HL-60/S4 (cell line): ENCODE measurements around the gene SPRN.
"Not testable (repeated sequence)": the region's sequence is repeated elsewhere in the genome, so short reads cannot be mapped to it uniquely, and the experiment has no call there.

Experiments
- in situ Hi-C: fragments of 300-500 bp; cut with MboI; formaldehyde crosslinking; loops from 2 replicates; pipeline ENCODE4 v1.14.3; 2022; ENCODE audit warnings: low sequenced_read_pairs

Gene SPRN

DNA sequence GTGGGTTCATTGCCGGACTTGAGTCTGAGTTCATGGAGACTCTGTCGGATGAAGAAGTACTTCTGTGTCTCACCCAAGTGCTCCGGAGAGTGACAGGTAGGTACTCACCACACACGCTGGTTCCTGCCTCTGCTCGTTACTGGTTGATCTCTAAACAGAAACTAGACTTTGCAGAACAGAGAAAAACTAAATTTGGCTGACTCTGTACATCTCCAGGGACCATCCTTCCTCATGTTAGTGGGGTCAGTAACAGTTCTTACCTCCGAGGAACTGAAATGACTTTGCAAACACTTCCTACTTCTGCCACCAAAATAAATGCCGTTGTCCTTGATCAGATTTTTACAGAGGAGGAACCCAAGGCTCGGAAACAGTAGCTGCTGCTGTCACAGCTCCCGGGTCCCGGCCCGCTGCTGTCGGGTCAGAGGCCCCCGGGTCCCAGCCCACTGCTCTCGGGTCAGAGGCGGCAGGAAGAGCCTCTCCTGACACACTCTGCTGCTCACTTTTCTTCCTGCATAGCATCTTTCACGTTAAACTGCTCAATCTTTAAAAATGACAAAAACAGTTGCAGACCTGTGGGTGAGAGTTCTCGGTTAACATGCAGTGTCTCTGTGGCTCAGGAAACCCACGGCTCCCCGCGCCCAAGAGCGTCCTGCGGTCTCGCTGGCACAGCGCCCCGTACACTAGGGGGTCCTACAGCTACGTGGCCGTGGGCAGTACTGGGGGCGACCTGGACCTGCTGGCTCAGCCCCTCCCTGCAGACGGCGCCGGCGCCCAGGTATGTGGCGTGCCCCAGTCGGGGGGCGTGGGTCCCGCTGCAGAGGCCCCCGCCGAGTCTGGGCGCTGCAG is 35.2 kb downstream of the SPRN start:
- in situ Hi-C loops: no loop called here

DNA sequence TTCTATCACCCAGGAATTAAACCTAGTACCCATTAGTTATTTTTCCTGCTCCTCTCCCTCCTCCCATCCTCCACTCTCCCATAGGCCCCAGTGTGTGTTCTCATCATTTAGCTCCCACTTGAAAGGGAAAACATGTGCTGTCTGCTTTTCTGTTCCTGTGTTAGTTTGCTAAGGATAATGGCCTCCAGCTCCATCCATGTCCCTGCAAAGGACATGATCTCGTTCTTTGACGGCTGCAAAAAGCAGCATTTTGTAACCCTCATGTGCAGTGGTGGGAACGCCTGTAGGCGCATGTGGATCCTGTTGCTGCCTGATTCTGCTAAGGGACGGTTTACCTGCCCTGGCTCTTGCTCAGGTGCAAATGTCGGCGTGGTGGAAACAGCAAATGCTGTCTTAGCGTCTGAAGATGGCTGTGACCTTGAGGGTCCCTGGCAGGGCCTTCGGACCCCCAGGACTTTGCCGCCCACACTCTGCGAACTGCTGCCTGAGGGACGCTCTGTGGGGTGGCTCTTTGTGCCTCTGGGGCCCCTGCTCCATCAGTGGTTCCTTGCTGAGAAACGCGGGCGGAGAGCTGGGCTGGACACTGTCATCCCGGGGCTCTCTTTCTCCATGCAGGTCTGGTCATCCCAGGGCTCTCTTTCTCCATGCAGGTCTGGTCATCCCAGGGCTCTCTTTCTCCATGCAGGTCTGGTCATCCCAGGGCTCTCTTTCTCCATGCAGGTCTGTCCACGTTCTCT is 36.0 kb downstream of the SPRN start:
- in situ Hi-C loops: no loop called here

DNA sequence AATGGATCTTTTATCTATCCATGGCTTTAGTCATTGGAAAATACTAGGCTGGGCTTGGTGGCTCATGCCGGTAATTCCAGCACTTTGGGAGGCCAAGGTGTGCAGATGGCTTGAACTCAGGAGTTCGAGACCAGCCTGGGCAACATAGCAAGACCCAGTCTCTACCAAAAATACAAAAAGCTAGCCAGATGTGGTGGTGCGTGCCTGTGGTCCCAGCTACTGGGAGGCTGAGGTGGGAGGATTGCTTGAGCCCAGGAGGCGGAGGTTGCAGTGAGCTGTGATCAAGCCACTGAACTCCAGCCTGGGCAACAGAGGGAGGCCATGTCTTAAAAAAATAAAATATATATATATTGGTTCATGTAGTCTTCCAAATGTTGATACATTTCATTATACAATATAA is 37.5 kb downstream of the SPRN start:
- in situ Hi-C loops: not testable (repeated sequence)

DNA sequence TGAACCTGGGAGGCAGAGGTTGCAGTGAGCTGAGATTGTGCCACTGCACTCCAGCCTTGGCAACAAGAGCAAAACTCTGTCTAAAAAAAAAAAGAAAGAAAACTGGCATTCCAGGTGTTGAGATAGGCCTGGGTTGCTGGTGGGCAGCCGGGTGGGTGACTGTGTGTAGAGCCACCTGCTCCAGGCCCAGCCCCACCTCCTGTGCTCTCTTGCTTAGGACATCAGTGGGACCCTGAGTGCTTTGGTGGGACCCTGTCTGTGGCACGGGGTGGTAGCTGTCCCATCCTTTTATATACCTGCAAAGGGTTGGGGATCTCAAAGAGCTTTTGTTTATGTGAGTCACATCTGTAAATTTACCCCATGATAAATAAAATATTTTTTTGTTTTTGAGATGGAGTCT is 39.2 kb downstream of the SPRN start:
- in situ Hi-C loops: no loop called here

DNA sequence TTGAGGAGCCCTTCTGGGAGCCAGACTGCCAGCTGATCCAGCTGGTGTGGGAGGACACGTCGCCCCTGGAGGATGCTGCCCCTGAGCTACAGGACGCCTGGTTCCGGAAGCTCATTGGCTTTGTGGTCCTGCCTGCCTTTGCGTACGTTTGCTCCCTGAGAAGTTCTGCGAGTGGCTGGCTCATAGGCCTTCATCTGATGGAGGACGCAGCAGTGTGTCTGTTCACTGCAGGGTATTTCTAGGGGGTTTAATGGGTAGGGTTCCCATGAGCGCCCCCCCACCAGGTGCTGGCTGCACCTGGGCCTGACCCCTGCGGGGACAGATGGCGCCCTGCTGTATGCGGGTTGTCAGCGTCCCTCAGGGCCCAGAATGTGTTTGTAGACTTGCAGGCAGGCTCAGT is 40.4 kb downstream of the SPRN start:
- in situ Hi-C loops: no loop called here

DNA sequence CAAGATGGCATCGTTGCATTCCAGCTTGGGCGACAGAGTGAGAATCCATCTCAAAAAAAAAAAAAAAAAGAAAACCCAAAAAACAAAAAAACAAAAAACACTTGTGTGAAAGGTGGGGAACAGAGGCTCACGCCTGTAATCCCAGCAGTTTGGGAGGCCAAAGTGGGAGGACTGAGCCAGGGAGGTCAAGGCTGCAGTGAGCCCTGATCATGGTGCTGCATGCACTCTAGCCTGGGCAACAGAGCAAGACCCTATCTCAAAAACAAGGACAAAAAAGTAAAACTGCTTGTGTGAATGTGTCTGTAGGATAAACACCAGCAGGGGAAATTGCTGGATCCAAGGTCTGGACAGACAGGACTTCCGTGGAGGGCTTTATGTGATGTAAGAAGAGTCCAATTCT is 40.9 kb downstream of the SPRN start:
- in situ Hi-C loops: no loop called here

DNA sequence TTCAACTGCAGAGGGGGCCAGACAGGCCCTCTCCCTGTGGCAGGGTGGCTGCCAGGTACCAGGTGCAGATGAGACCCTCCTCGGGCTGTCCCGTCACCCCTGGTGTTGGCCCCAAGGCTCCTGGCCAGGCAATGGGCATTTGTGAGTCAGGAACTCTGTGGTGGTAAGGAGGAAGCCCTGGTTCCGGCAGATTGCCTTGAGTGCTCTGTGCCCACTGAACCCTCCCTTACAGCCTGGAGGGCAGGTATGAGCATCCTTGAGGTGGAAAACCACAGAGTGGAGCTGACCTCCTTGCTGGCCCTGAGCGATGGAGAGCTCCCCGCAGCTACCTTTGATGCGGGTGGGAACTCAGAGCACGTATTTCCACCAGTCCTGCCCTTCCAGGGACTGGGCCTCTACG is 43.4 kb downstream of the SPRN start:
- in situ Hi-C loops: no loop called here

DNA sequence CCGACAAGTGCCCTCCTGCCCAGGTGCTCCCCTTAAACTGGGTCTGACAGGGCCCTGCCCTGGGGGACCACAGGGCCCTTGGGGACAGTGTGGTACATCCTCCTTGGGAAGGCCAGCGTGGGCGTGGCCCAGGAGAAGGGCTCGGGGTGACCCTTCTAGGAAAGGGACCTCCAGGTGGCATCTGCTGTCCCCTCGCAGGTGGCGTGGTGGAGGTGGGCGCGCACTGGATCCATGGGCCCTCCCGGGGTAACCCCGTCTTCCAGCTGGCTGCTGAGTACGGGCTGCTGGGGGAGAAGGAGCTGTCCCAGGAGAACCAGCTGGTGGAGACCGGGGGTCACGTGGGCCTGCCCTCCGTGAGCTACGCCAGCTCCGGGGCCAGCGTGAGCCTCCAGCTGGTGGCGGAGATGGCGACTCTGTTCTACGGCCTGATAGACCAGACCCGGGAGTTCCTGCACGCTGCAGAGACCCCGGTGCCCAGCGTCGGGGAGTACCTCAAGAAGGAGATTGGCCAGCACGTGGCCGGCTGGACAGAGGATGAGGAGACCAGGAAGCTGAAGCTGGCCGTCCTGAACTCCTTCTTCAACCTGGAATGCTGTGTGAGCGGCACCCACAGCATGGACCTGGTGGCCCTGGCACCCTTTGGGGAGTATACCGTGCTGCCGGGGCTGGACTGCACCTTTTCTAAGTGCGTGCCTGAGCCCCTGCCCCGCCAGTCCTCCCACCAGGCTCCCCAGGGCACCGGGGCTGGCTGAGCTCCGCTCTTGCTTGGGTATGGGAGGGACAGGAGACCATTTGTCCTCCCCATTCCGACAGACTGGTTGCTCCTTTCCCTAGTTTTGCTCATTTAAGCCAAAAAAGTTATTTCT is 44.4 kb downstream of the SPRN start:
- in situ Hi-C loops: no loop called here

DNA sequence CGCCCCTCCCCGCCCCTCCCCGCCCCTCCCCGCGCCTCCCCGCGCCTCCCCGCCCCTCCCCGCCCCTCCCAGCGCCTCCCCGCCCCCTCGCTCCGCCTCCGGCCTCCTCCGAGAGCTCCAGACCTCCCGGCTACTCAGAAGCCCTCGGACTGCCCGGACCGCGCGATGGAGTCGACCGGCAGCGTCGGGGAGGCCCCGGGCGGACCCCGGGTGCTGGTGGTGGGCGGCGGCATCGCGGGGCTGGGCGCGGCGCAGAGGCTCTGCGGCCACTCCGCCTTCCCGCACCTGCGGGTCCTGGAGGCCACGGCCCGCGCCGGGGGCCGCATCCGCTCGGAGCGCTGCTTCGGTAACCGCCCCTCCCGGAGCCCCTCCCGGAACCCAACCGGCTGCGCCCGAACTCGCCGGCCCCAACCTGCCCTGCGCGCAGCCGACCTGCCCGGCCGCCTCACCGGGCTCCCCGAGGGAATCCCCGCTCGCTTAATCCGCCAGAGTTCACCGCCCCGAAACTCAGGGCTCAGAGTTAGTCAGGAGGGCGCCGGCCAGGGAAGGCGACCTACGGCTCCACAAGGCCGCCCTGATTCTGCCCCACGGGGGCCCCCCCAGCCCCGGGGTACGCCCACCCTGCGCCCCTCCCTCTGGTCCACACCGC is 45.1 kb downstream of the SPRN start, which contains the start of gene PAOX:
Gene PAOX, plus strand, starts transcription at position 111 of the 649 bp plus-strand sequence. Its CDS starts 55 bp downstream, at position 166.
- in situ Hi-C loops: no loop called here

DNA sequence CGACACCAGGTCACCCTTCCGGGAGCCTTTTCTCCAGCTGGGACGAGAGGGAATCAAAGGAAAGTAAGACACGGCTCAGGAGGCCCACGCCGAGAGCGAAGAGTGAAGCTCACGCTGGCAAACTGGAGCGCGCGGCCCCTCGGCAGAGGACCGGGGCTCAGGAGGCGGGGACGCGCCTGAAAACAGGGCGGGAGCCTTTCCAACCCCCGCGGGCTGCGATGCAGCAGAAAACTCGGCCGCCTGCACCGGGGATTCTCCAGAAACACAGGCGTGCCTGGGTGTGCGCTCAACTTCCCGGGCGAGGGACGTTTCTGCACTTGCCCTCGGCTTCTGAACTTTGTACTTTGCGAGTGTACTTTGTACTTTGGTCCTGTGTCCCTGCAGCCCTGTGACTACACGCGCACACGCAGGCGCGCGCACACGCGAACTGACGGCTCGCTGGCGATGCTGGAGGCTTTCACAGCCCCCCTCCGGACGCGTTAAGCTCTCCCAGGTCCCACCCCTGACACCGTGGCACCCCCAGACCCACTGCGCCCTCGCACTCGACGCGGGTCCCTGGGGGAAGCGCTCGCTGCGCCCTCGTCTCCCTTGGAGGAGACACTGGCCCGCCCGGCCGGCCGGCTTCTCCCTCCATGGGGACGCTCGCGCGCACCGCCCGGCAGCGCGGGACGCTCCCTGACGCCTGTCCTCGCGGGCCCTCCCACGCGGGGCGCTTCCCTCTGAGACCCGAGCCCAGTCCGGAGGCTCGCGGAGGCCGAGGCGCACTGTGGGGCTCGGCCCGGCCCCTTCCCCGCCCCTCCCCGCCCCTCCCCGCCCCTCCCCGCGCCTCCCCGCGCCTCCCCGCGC is 46.0 kb downstream of the SPRN start:
- in situ Hi-C loops: no loop called here

DNA sequence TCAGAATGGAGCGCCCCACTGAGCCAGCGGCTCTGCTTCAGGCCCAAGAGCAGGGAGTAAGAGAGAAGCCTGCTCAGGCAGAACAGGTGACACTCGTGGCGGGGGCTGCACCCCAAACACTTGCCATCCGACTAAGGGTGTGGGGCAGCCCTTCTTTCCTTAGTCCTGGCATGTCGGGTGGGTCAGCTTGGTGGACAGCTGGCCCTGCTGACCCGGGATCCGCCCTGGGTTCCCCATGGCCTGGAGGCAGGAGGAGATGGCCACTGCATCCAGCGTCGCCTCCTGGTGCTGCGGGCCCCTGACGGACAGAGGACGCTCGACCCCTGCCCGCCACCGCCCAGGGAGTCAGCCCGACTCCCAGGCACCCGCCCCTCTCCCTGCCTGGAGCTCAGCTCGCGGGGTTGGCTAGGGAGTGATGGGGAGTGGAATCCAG is 46.6 kb downstream of the SPRN start:
- in situ Hi-C loops: no loop called here

DNA sequence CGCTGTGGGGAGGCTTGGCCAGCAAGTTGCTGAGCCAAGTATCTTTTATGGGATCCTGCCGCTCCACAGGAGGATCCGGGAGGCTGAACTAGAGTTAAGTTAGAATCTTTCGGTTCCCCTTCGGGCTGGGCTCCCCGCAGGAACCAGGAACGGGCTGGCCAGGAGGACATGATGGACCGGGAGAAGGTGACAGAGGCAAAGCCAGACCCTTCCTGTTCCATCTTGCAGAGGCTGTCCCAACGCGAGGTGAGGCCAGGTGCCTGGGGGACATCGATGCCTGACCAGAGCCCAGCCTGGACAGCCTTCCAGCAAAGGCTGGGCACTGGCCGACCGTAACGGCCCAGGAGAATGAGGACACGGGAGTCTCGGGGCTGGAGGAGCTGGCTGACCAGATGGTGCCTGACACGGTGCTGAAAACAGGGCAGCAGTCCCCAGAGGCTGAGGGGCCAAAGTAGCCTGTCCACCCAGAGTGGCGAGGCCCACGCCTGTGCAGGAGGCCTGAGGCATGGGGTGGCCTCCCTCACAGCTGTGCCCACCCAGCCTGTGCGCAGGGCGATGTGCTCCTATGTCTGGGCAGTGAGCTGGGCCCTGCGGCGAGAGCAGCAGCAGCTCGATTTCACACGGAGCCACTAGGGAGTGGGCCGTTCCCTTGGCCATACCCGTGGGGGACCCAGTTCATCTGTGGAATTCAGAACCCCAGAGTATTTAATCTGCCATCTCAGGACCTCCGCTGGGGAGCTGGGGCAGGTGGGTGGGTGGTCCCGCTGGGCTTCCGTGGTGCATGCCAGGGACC is 47.2 kb downstream of the SPRN start:
- in situ Hi-C loops: no loop called here

DNA sequence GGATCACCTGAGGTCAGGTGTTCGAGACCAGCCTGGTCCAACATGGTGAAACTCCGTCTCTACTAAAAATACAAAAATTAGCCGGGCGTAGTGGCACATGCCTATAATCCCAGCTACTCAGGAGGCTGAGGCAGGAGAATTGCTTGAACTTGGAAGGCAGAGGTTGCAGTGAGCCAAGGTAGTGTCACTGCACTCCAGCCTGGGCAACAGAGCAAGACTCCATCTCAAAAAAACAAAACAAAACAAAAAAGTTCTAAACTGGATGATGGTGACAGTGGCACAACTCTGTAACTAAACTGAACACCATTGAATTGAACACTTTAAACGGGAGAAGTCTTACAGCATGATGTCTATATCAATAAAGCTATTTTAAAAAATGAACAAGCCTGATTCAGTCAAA is 48.2 kb downstream of the SPRN start:
- in situ Hi-C loops: not testable (repeated sequence)

DNA sequence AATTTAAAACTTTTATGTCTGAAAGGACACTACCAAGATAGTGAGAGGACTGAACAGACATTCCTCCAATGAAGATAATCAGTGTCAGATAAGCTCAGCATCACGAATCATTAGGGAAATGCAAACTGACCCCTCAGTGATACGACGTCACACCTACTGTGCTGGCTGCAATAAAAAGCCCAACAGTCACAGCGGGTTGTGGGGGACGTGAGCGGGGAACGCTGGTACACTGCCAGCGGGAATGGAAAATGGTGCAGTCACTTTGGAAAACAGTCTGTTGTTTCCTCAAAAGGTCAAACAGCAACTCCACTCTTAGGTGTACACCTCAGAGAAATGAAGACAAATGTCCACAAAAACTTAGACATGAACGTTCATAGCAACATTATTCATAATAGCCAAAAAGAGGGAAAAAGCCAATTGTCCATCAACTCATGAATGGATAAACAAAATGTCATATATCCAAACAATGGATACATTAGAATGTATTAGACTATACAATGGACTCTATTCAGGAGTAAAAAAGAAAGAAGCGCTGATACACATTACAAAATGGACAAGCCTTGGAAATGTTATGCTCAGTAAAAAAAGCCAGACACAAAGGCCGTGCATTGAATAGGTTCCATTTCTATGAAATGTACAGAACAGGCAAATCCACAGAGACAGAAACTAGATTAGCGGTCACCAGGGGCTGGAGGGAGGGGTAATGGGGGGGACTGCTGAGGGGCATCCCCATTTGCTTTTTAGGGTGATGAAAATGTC is 48.9 kb downstream of the SPRN start:
- in situ Hi-C loops: no loop called here

DNA sequence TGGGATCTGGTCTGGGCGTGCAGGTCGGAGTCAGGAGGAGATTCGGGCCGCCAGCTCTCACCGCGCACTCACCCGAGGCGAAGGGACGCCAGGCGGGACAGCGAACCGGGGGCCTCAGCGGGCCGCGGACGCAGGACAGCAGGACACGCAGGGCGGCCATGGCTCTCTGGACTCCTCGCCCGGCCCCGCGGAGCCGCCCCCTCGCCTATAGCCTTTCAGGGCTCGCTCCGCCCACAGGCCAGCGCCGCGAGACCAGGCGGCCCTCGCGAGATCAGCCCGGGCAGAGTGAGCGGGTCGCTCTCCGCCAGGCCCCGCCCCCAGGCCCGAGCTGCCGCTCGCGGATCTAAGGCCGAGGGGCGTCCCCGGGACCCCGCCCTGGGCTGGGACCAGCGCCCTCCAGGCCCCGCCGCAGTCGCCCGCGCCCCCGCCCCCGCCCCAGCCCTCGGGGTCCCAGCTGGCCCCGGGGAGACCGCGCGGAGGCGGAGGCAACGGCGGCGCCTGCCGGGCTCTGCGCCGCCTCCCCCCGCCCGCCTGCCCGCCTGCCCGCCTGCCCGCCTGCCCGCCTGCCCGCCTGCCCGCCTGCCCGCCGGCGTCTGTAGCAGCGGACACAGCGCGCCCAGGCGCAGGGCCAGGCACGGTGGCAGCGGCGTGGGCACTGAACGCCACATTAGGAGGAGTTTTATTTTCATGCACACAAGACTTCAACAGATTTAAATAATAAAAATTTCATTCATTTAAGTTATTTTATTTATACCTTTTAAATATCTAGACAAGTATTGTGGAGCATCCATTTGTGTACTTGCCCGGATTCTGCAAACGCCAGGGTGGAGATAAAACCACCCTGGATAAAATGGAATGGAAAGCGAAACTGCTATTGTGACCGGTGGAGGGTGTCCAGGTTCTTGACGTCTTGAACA is 51.0 kb downstream of the SPRN start, which contains the start of gene ECHS1:
Gene ECHS1, minus strand, starts transcription at position 181 of the 917 bp plus-strand sequence. Its CDS starts 21 bp downstream, at position 160.
- in situ Hi-C loops: no loop called here

DNA sequence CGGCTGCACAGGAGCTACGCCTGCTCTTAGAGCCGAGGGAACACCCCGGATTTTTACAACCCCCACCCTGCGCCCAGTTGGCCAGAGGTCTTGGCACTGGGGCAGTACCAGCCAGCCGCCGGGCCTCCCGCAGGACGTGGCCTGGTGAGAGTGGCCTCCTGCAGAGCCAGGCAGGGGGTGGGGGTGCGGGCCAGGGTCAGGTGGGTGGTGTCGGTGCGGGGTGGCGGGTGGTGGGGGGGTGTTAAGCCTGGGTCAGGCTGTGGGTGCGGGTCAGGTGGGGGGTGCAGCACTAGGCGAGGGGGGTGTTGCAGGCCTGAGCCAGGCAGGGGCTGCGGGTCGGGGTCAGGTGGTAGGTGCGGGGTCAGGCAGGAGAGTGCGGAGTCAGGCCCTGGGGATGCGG is 51.9 kb downstream of the SPRN start:
- in situ Hi-C loops: no loop called here
